GM12864 (cell line): ENCODE data around the gene TBXAS1.

ENCODE experiments used
- DNase-seq: peaks from one replicate; pipeline ENCODE4 v3.0.0-alpha.2; 2011; ENCODE audit warnings: low read depth
- H3K4me3 ChIP-seq: 2 replicates; pipeline ENCODE4 v1.5.1; 2011; ENCODE audit warnings: mild to moderate bottlenecking, low read depth, low read length, control low read depth
- CTCF ChIP-seq: IDR thresholded peaks from 2 replicates; pipeline ENCODE4 v1.5.1; 2011; ENCODE audit warnings: low read depth, mild to moderate bottlenecking, moderate library complexity, low read length, control low read depth, inconsistent platforms; ENCODE audit errors: missing control alignments

The TBXAS1 gene

GRCh38 chr7:139999516-139999915, 170.5 kb downstream of the TBXAS1 start:
- no peak for TF ChIP-seq CTCF
- no peak overlapping the region for H3K4me3 ChIP-seq
- no peak for DNase-seq

- TF ChIP-seq CTCF = no peak
These were observed 171.7 kb downstream of the TBXAS1 start for GRCh38 chr7:140000666-140001268.

GRCh38 chr7:140003913-140004382, 174.9 kb downstream of the TBXAS1 start:
- no peak overlapping the region for H3K4me3 ChIP-seq
- peak; percentile 37 for DNase-seq
- TF ChIP-seq CTCF = peak; percentile 56

More at GRCh38 chr7:140000666-140001268, 171.7 kb downstream of the TBXAS1 start:
- no peak for DNase-seq
- H3K4me3 ChIP-seq = no peak overlapping the region

GRCh38 chr7:140004672-140005071, 175.6 kb downstream of the TBXAS1 start:
- no peak for DNase-seq
- no peak overlapping the region for H3K4me3 ChIP-seq
- TF ChIP-seq CTCF = no peak

- TF ChIP-seq CTCF = no peak
- DNase-seq = no peak
- no peak overlapping the region for H3K4me3 ChIP-seq
These were observed 176.3 kb downstream of the TBXAS1 start for GRCh38 chr7:140005341-140005740.

- TF ChIP-seq CTCF = no peak
- no peak for DNase-seq
- H3K4me3 ChIP-seq = no peak overlapping the region
These were observed 176.9 kb downstream of the TBXAS1 start for GRCh38 chr7:140005754-140006503.
